Endothelial cell of umbilical vein (primary cell): Measurements from ENCODE around the gene SLC6A16.

Source experiments
- EZH2 ChIP-seq: IDR thresholded peaks from 2 replicates; pipeline ENCODE4 v1.6.1; 2012; ENCODE audit warnings: borderline replicate concordance, low read depth, mild to moderate bottlenecking, moderate library complexity, low read length, inconsistent platforms; ENCODE audit not compliant: severe bottlenecking
- MYC ChIP-seq: IDR thresholded peaks from one replicate; pipeline ENCODE4 v1.6.1; 2011; ENCODE audit warnings: mild to moderate bottlenecking, low read depth, low read length
- POLR2A ChIP-seq: IDR thresholded peaks from 2 replicates; pipeline ENCODE4 v1.6.1; 2012; ENCODE audit warnings: low read depth, mild to moderate bottlenecking, control low read depth, low read length
- POLR2AphosphoS5 ChIP-seq: IDR thresholded peaks from 2 replicates; pipeline ENCODE4 v1.6.1; 2012; ENCODE audit warnings: low read depth, mild to moderate bottlenecking, control low read depth, low read length, moderate library complexity; ENCODE audit not compliant: insufficient read depth
- TF ChIP-seq, protein P1 (sequence below), 2 donors: IDR thresholded peaks; 1 replicate in 1 of 2; 2 replicates in 1 of 2; pipeline ENCODE4 v1.5.1; 2011; ENCODE audit warnings: low read length in 2 of 2, mild to moderate bottlenecking in 2 of 2, moderate library complexity in 2 of 2, control low read depth in 1 of 2, inconsistent platforms in 1 of 2, low read depth in 1 of 2; ENCODE audit not compliant: insufficient read depth in 1 of 2; ENCODE audit errors: extremely low read depth in 1 of 2

- TF ChIP-seq POLR2A (no peak), EZH2 (no peak), MYC (no peak), POLR2AphosphoS5 (no peak)
- TF ChIP-seq, protein P1, sequence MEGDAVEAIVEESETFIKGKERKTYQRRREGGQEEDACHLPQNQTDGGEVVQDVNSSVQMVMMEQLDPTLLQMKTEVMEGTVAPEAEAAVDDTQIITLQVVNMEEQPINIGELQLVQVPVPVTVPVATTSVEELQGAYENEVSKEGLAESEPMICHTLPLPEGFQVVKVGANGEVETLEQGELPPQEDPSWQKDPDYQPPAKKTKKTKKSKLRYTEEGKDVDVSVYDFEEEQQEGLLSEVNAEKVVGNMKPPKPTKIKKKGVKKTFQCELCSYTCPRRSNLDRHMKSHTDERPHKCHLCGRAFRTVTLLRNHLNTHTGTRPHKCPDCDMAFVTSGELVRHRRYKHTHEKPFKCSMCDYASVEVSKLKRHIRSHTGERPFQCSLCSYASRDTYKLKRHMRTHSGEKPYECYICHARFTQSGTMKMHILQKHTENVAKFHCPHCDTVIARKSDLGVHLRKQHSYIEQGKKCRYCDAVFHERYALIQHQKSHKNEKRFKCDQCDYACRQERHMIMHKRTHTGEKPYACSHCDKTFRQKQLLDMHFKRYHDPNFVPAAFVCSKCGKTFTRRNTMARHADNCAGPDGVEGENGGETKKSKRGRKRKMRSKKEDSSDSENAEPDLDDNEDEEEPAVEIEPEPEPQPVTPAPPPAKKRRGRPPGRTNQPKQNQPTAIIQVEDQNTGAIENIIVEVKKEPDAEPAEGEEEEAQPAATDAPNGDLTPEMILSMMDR (IDR thresholded peaks at IDR 0.05; ENCODE audit: extremely low read depth in 1 of 2, insufficient read depth in 1 of 2, low read depth in 1 of 2, low read length in 2 of 2): no peak
Observed at GRCh38 chr19:49261602-49262001, 63.4 kb downstream of the SLC6A16 start.
